SK-N-SH (cell line): Measurements from ENCODE around the gene SZRD1.

Experiments used
- CTCF ChIP-seq: fragments of 200-600 bp; sonication (generic); IDR thresholded peaks from 2 replicates; pipeline ENCODE4 v1.6.1; 2017; ENCODE audit warnings: antibody characterized with exemption, mild to moderate bottlenecking, moderate library complexity
- EP300 ChIP-seq, 2 experiments: IDR thresholded peaks; 2 replicates each; pipeline versions ENCODE4 v1.4.0 to v1.6.1; 2012; ENCODE audit warnings: borderline replicate concordance in 1 of 2, low read depth in 1 of 2, low read length in 1 of 2
- FOXJ3 ChIP-seq: sonication (generic); formaldehyde crosslinking; IDR thresholded peaks from 2 replicates; pipeline ENCODE4 v1.5.1; 2020; ENCODE audit warnings: mild to moderate bottlenecking, missing genetic modification reagents
- GABPA ChIP-seq: IDR thresholded peaks from 2 replicates; pipeline ENCODE4 v1.4.0; 2012; ENCODE audit warnings: low read depth, mild to moderate bottlenecking
- NRF1 ChIP-seq: IDR thresholded peaks from 2 replicates; pipeline ENCODE4 v1.6.1; 2012; ENCODE audit warnings: low read depth, mild to moderate bottlenecking, low read length
- PBX3 ChIP-seq: IDR thresholded peaks from 2 replicates; pipeline ENCODE4; 2012
- POLR2AphosphoS5 ChIP-seq: IDR thresholded peaks from 2 replicates; pipeline ENCODE4 v1.6.1; 2012; ENCODE audit warnings: low read depth, low read length
- REST ChIP-seq: IDR thresholded peaks from 2 replicates; pipeline ENCODE4 v1.6.1; 2012; ENCODE audit warnings: mild to moderate bottlenecking, low read depth, low read length, moderate library complexity
- RXRA ChIP-seq: IDR thresholded peaks from 2 replicates; pipeline ENCODE4 v1.4.0; 2012; ENCODE audit warnings: low read depth, mild to moderate bottlenecking, borderline replicate concordance

GRCh38 chr1:16348414-16349182 is 18.4 kb upstream of the SZRD1 start:
- TF ChIP-seq POLR2AphosphoS5, result no peak
- TF ChIP-seq GABPA, result no peak
- TF ChIP-seq PBX3, result no peak
- TF ChIP-seq REST, result no peak
- no peak for TF ChIP-seq CTCF
- no peak for TF ChIP-seq EP300 (IDR thresholded peaks at IDR 0.05; ENCODE audit: borderline replicate concordance in 1 of 2, low read depth in 1 of 2, low read length in 1 of 2)
- no peak for TF ChIP-seq NRF1
- TF ChIP-seq FOXJ3 (CRISPR knock-in tag), result no peak
- TF ChIP-seq RXRA, result no peak
